HEK293 (cell line): Measurements from ENCODE around the gene DCDC1.

ENCODE experiments used
- KLF17 ChIP-seq: fragments of 450-650 bp; formaldehyde crosslinking; IDR thresholded peaks from 2 replicates; pipeline ENCODE4 v1.5.1; 2016; ENCODE audit warnings: missing biosample characterization, missing genetic modification characterization
- KLF7 ChIP-seq: fragments of 450-650 bp; formaldehyde crosslinking; IDR thresholded peaks from 2 replicates; pipeline ENCODE4 v1.5.1; 2016; ENCODE audit warnings: missing biosample characterization, missing genetic modification characterization, borderline replicate concordance
- KLF9 ChIP-seq: fragments of 450-650 bp; formaldehyde crosslinking; IDR thresholded peaks from 2 replicates; pipeline ENCODE4 v1.5.1; 2016; ENCODE audit warnings: missing biosample characterization, missing genetic modification characterization, low read depth
- PRDM4 ChIP-seq: fragments of 450-650 bp; formaldehyde crosslinking; IDR thresholded peaks from 2 replicates; pipeline ENCODE4 v1.5.1; 2017; ENCODE audit warnings: missing biosample characterization, missing genetic modification characterization
- WT1 ChIP-seq: fragments of 450-650 bp; formaldehyde crosslinking; IDR thresholded peaks from 2 replicates; pipeline ENCODE4 v1.5.1; 2016; ENCODE audit warnings: missing biosample characterization, missing genetic modification characterization
- ZBTB11 ChIP-seq: fragments of 450-650 bp; formaldehyde crosslinking; conservative IDR thresholded peaks from 2 replicates; pipeline ENCODE4 v1.5.1; 2016; ENCODE audit warnings: low read depth, missing biosample characterization, missing genetic modification characterization
- ZBTB48 ChIP-seq: fragments of 450-650 bp; formaldehyde crosslinking; IDR thresholded peaks from 2 replicates; pipeline ENCODE4 v1.5.1; 2016; ENCODE audit warnings: missing biosample characterization, missing genetic modification characterization
- ZBTB49 ChIP-seq: fragments of 450-650 bp; formaldehyde crosslinking; IDR thresholded peaks from 2 replicates; pipeline ENCODE4 v1.5.1; 2016; ENCODE audit warnings: missing biosample characterization, missing genetic modification characterization, low read depth
- ZBTB7A ChIP-seq: fragments of 450-650 bp; formaldehyde crosslinking; IDR thresholded peaks from 2 replicates; pipeline ENCODE4 v1.5.1; 2016; ENCODE audit warnings: low read depth, missing biosample characterization, missing genetic modification characterization
- ZFHX2 ChIP-seq: fragments of 450-650 bp; formaldehyde crosslinking; conservative IDR thresholded peaks from 2 replicates; pipeline ENCODE4 v1.5.1; 2016; ENCODE audit warnings: missing biosample characterization, missing genetic modification characterization
- ZNF112 ChIP-seq: fragments of 450-650 bp; formaldehyde crosslinking; IDR thresholded peaks from 2 replicates; pipeline ENCODE4 v1.5.0; 2017; ENCODE audit warnings: missing biosample characterization, missing genetic modification characterization
- ZNF138 ChIP-seq: fragments of 450-650 bp; formaldehyde crosslinking; IDR thresholded peaks from 2 replicates; pipeline ENCODE4 v1.5.1; 2016; ENCODE audit warnings: missing biosample characterization, missing genetic modification characterization, borderline replicate concordance
- ZNF148 ChIP-seq: fragments of 450-650 bp; formaldehyde crosslinking; IDR thresholded peaks from 2 replicates; pipeline ENCODE4 v1.5.0; 2017; ENCODE audit warnings: missing biosample characterization, missing genetic modification characterization, borderline replicate concordance
- ZNF2 ChIP-seq: fragments of 450-650 bp; formaldehyde crosslinking; IDR thresholded peaks from 2 replicates; pipeline ENCODE4 v1.5.1; 2016; ENCODE audit warnings: missing biosample characterization, missing genetic modification characterization
- ZNF202 ChIP-seq: fragments of 450-650 bp; formaldehyde crosslinking; IDR thresholded peaks from 2 replicates; pipeline ENCODE4 v1.5.1; 2016; ENCODE audit warnings: missing biosample characterization, missing genetic modification characterization, borderline replicate concordance
- ZNF214 ChIP-seq: fragments of 450-650 bp; formaldehyde crosslinking; IDR thresholded peaks from 2 replicates; pipeline ENCODE4 v1.5.1; 2017; ENCODE audit warnings: missing biosample characterization, mild to moderate bottlenecking, missing genetic modification characterization, borderline replicate concordance
- ZNF23 ChIP-seq: fragments of 450-650 bp; formaldehyde crosslinking; IDR thresholded peaks from 2 replicates; pipeline ENCODE4 v1.5.1; 2016; ENCODE audit warnings: missing biosample characterization, missing genetic modification characterization, borderline replicate concordance
- ZNF239 ChIP-seq: fragments of 450-650 bp; formaldehyde crosslinking; IDR thresholded peaks from 2 replicates; pipeline ENCODE4 v1.5.1; 2016; ENCODE audit warnings: missing biosample characterization, missing genetic modification characterization
- ZNF350 ChIP-seq: fragments of 450-650 bp; formaldehyde crosslinking; IDR thresholded peaks from 2 replicates; pipeline ENCODE4 v1.5.0; 2017; ENCODE audit warnings: missing biosample characterization, mild to moderate bottlenecking, missing genetic modification characterization
- ZNF354C ChIP-seq: fragments of 450-650 bp; formaldehyde crosslinking; IDR thresholded peaks from 2 replicates; pipeline ENCODE4 v1.5.1; 2016; ENCODE audit warnings: missing biosample characterization, missing genetic modification characterization, low read depth, borderline replicate concordance
- ZNF426 ChIP-seq: fragments of 450-650 bp; formaldehyde crosslinking; IDR thresholded peaks from 2 replicates; pipeline ENCODE4 v1.5.1; 2017; ENCODE audit warnings: missing biosample characterization, missing genetic modification characterization, mild to moderate bottlenecking, inconsistent platforms, moderate library complexity
- ZNF501 ChIP-seq: fragments of 450-650 bp; formaldehyde crosslinking; IDR thresholded peaks from 2 replicates; pipeline ENCODE4 v1.5.1; 2016; ENCODE audit warnings: missing biosample characterization, missing genetic modification characterization
- ZNF510 ChIP-seq: fragments of 450-650 bp; formaldehyde crosslinking; IDR thresholded peaks from 2 replicates; pipeline ENCODE4 v1.5.1; 2018; ENCODE audit warnings: mild to moderate bottlenecking, missing genetic modification characterization, missing biosample characterization; ENCODE audit not compliant: insufficient replicate concordance
- ZNF521 ChIP-seq: fragments of 450-650 bp; formaldehyde crosslinking; IDR thresholded peaks from 2 replicates; pipeline ENCODE4 v1.5.1; 2017; ENCODE audit warnings: missing biosample characterization, mild to moderate bottlenecking, missing genetic modification characterization
- ZNF626 ChIP-seq: fragments of 450-650 bp; sonication (Bioruptor Pico); formaldehyde crosslinking; IDR thresholded peaks from 2 replicates; pipeline ENCODE4 v1.5.1; 2018; ENCODE audit warnings: missing biosample characterization, missing genetic modification characterization, inconsistent platforms
- ZNF704 ChIP-seq: fragments of 450-650 bp; formaldehyde crosslinking; IDR thresholded peaks from 2 replicates; pipeline ENCODE4 v1.5.1; 2016; ENCODE audit warnings: missing biosample characterization, missing genetic modification characterization

Gene DCDC1

GRCh38 chr11:31419138-31419537 is 49.6 kb upstream of the DCDC1 start (continued):
- no peak for TF ChIP-seq ZBTB48 (tag by site-specific recombination)
- TF ChIP-seq ZNF112 (tag by site-specific recombination) = no peak
- TF ChIP-seq ZNF350 = no peak
- no peak for TF ChIP-seq ZFHX2 (tag by site-specific recombination)
- TF ChIP-seq KLF7 = no peak
- TF ChIP-seq ZNF202 = no peak
- no peak for TF ChIP-seq ZNF626 (tag by site-specific recombination)
- no peak for TF ChIP-seq ZNF148 (tag by site-specific recombination)
- TF ChIP-seq KLF17 = no peak
- no peak for TF ChIP-seq ZNF501 (tag by site-specific recombination)
- TF ChIP-seq ZNF2 = no peak
- no peak for TF ChIP-seq ZNF138 (tag by site-specific recombination)
- TF ChIP-seq WT1 (tag by site-specific recombination) = peak; percentile 56; the same call in 1 of the 2 replicates
- peak; percentile 61 for TF ChIP-seq PRDM4
- TF ChIP-seq ZBTB11 (tag by site-specific recombination) = no peak
- no peak for TF ChIP-seq ZBTB7A (tag by site-specific recombination)
- TF ChIP-seq ZNF510 (tag by site-specific recombination) = no peak
- TF ChIP-seq ZNF521 = no peak
- TF ChIP-seq ZNF214 (tag by site-specific recombination) = no peak
- TF ChIP-seq ZNF239 = no peak
- no peak for TF ChIP-seq KLF9 (tag by site-specific recombination)
- no peak for TF ChIP-seq ZNF23 (tag by site-specific recombination)
- TF ChIP-seq ZBTB49 (tag by site-specific recombination) = no peak
- TF ChIP-seq ZNF704 (tag by site-specific recombination) = no peak
- no peak for TF ChIP-seq ZNF426 (tag by site-specific recombination)
- no peak for TF ChIP-seq ZNF354C (tag by site-specific recombination)
